Measurements from ENCODE around the gene WDR87. TPM values are rescaled to one million over a fixed set of nuclear protein-coding genes. Genes with fewer than 3 reads are reported as not detected.

The WDR87 gene
- total RNA-seq, 1 donor from 2014 or later: not detected

- Histone ChIP-seq H3K36me3 (peaks cover 1% of the 10 kb centered on the region), H3K27me3 (ENCODE audit: low read depth) (no peaks in the 10 kb centered on the region), H3K9me3 (replicated peaks) (peaks cover 8% of the 10 kb centered on the region), H3K27ac (replicated peaks) (no peak overlapping the region), H3K4me1 (peaks cover 37% of the 10 kb centered on the region), H3K4me3 (no peak overlapping the region)
- intact Hi-C loops (cut with micrococcal nuclease): no loop called here
- DNase-seq: no peak
- no peak for TF ChIP-seq CTCF (IDR thresholded peaks at IDR 0.05; ENCODE audit: borderline replicate concordance)
Measured at GRCh38 chr19:37930416-37930815, 24.0 kb upstream of the WDR87 start.

- no peaks in the 10 kb centered on the region for H3K9me3 ChIP-seq (replicated peaks)
- TF ChIP-seq CTCF (IDR thresholded peaks at IDR 0.05; ENCODE audit: borderline replicate concordance): no peak
- no peak for DNase-seq
- H3K36me3 ChIP-seq: no peaks in the 10 kb centered on the region
- H3K27ac ChIP-seq (replicated peaks): no peak overlapping the region
- peaks cover 33% of the 10 kb centered on the region for H3K4me1 ChIP-seq
- H3K27me3 ChIP-seq (ENCODE audit: low read depth): no peaks in the 10 kb centered on the region
- no peak overlapping the region for H3K4me3 ChIP-seq
- intact Hi-C loops (cut with micrococcal nuclease): no loop called here
Measured at GRCh38 chr19:37929355-37929923, 23.0 kb upstream of the WDR87 start.

- Histone ChIP-seq H3K4me1 (peaks cover 25% of the 10 kb centered on the region), H3K4me3 (no peak overlapping the region), H3K36me3 (no peaks in the 10 kb centered on the region), H3K27ac (replicated peaks) (no peak overlapping the region), H3K9me3 (replicated peaks) (no peaks in the 10 kb centered on the region), H3K27me3 (ENCODE audit: low read depth) (no peaks in the 10 kb centered on the region)
- DNase-seq: no peak
- intact Hi-C loops (cut with micrococcal nuclease): no loop called here
- TF ChIP-seq CTCF (IDR thresholded peaks at IDR 0.05; ENCODE audit: borderline replicate concordance): no peak
Measured at GRCh38 chr19:37928527-37929286, 22.3 kb upstream of the WDR87 start.

- H3K27ac ChIP-seq (replicated peaks): no peak overlapping the region
- no peak for TF ChIP-seq CTCF (IDR thresholded peaks at IDR 0.05; ENCODE audit: borderline replicate concordance)
- H3K4me1 ChIP-seq: peaks cover 5% of the 10 kb centered on the region
- no peak overlapping the region for H3K4me3 ChIP-seq
- intact Hi-C loops (cut with micrococcal nuclease): no loop called here
- H3K27me3 ChIP-seq (ENCODE audit: low read depth): no peaks in the 10 kb centered on the region
- DNase-seq: no peak
- no peaks in the 10 kb centered on the region for H3K36me3 ChIP-seq
- no peaks in the 10 kb centered on the region for H3K9me3 ChIP-seq (replicated peaks)
Measured at GRCh38 chr19:37926711-37927110, 20.3 kb upstream of the WDR87 start.

GRCh38 chr19:37926255-37926654 is 19.9 kb upstream of the WDR87 start:
- TF ChIP-seq CTCF (IDR thresholded peaks at IDR 0.05; ENCODE audit: borderline replicate concordance): no peak
- Histone ChIP-seq H3K27me3 (ENCODE audit: low read depth) (no peaks in the 10 kb centered on the region), H3K4me1 (peaks cover under 1% of the 10 kb centered on the region), H3K4me3 (no peak overlapping the region), H3K9me3 (replicated peaks) (no peaks in the 10 kb centered on the region), H3K36me3 (no peaks in the 10 kb centered on the region), H3K27ac (replicated peaks) (no peak overlapping the region)
- intact Hi-C loops (cut with micrococcal nuclease): no loop called here
- DNase-seq: no peak
